A673 (cell line): ENCODE results near the gene ATG10. TPM values are rescaled to one million over a fixed set of nuclear protein-coding genes. Genes with fewer than 3 reads are reported as not detected.

Experiments used
- BruUV-seq: library from RNA; stranded (reverse); fragments of 400-500 nt; replicated peaks from 2 replicates; lab custom pipeline; 2021; lab: Mats Ljungman, UMichigan
- CTCF ChIA-PET: fragments of 300-600 bp; sonication (Branson Sonifier 250); formaldehyde crosslinking; loops from one replicate; lab custom pipeline; 2022; ENCODE audit warnings: antibody characterized with exemption; lab: Charles Lee
- POLR2A ChIA-PET: fragments of 300-600 bp; sonication (Branson Sonifier 250); formaldehyde crosslinking; loops from one replicate; lab custom pipeline; 2022; ENCODE audit warnings: antibody characterized with exemption; ENCODE audit not compliant: low non-redundant PET; lab: Charles Lee
- DNase-seq: peaks from one replicate; pipeline ENCODE4 v3.0.0-alpha.2; 2015; ENCODE audit warnings: low spot score
- H3K27ac ChIP-seq: fragments of 200-600 bp; sonication (generic); 2 replicates; pipeline ENCODE4 v1.5.1; 2016; ENCODE audit warnings: mixed run types, low read depth, mild to moderate bottlenecking, mixed read lengths, antibody characterized with exemption, low read length; ENCODE audit not compliant: poor library complexity, severe bottlenecking
- H3K27me3 ChIP-seq: fragments of 200-600 bp; sonication (generic); replicated peaks from 2 replicates; pipeline ENCODE4 v1.6.1; 2017; ENCODE audit warnings: mixed run types, low read depth, mild to moderate bottlenecking, mixed read lengths, antibody characterized with exemption, low read length; ENCODE audit not compliant: insufficient read depth, poor library complexity
- H3K36me3 ChIP-seq: fragments of 200-600 bp; sonication (generic); 2 replicates; pipeline ENCODE4 v1.6.1; 2016; ENCODE audit warnings: mixed run types, mild to moderate bottlenecking, mixed read lengths, antibody characterized with exemption, low read length; ENCODE audit not compliant: insufficient read depth, poor library complexity, severe bottlenecking
- H3K4me1 ChIP-seq: fragments of 200-600 bp; sonication (generic); 2 replicates; pipeline ENCODE4 v1.6.1; 2017; ENCODE audit warnings: mixed run types, mild to moderate bottlenecking, mixed read lengths, antibody characterized with exemption, low read length; ENCODE audit not compliant: insufficient read depth, poor library complexity, severe bottlenecking
- H3K4me3 ChIP-seq: fragments of 200-600 bp; sonication (generic); 2 replicates; pipeline ENCODE4 v1.5.1; 2016; ENCODE audit warnings: low read depth, mixed run types, mild to moderate bottlenecking, mixed read lengths, low read length; ENCODE audit not compliant: poor library complexity, severe bottlenecking
- H3K9me3 ChIP-seq: fragments of 200-600 bp; sonication (generic); 2 replicates; pipeline ENCODE4 v1.6.1; 2016; ENCODE audit warnings: mixed run types, low read depth, mild to moderate bottlenecking, mixed read lengths, antibody characterized with exemption, low read length; ENCODE audit not compliant: poor library complexity, severe bottlenecking
- EZH2 ChIP-seq: fragments of 200-600 bp; sonication (generic); IDR thresholded peaks from 2 replicates; pipeline ENCODE4 v1.6.1; 2017; ENCODE audit warnings: borderline replicate concordance, low read depth, mild to moderate bottlenecking, mixed read lengths, antibody characterized with exemption, low read length; ENCODE audit not compliant: poor library complexity, severe bottlenecking
- intact Hi-C: fragments of 100-400 bp; cut with micrococcal nuclease; formaldehyde crosslinking; loops from one replicate; pipeline ENCODE4 v1.10.0; 2022; ENCODE audit not compliant: unreplicated experiment
- total RNA-seq: library from RNA; stranded (reverse); gene quantifications from 2 replicates; pipeline ENCODE4 v1.2.3, GENCODE V29; 2021
- TF ChIP-seq, protein P1 (sequence below): fragments of 300-800, 200-600 bp; sonication (generic); conservative IDR thresholded peaks from 2 replicates; pipeline ENCODE4 v1.5.1; 2017; ENCODE audit warnings: low read depth, mild to moderate bottlenecking, antibody characterized with exemption, low read length, moderate library complexity, mixed read lengths

Gene ATG10
- total RNA-seq, 1 experiment from 2014 or later = 17.1 TPM

DNA sequence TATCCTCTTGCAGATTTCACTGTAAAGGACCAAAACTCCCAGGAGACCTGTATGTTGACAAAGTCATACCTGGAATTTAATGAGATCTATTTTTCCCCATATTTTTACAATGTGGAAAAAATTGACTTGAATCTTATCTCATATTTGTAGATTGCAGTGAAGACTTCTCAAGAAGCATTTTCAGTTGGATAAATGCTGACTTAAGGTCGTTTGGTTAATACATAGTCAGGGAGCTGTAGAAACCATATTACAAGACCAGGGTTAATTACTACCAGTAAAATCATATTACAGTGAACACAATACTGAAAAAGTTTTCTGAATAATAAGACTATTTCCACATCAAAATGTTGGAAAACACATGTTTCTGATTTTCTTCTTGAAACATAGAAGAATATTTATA, 119.8 kb downstream of the ATG10 start:
- ChIA-PET CTCF (no interaction called here), POLR2A (no interaction called here)
- H3K4me3 ChIP-seq = no peak overlapping the region
- no TSS peak for BruUV-seq
- no peak for DNase-seq
- no peak overlapping the region for H3K27ac ChIP-seq
- H3K9me3 ChIP-seq = peaks cover 12% of the 10 kb centered on the region
- no peaks in the 10 kb centered on the region for H3K36me3 ChIP-seq
- H3K4me1 ChIP-seq = no peaks in the 10 kb centered on the region
- TF ChIP-seq EZH2 = no peak
- intact Hi-C loops = no loop called here
- H3K27me3 ChIP-seq = no peaks in the 10 kb centered on the region

DNA sequence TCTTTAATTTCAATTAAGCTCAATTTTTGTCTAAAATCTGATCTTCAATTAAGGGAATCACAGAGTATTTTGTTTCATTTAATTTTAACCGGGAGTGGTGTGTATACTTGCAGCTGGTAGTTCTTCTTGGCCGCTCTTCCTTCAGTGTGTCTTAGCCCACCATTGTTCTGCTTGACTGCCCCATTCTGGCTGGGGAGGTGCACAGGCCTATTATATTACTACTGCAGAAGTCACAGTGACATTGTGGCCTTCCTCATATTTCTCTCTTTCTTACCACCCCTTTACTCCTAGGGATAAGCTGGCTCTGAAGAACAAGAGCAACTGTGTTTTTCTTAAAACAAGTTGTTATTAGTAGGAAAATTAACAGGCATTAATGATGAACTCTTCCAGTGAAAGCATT, 123.7 kb downstream of the ATG10 start:
- Histone ChIP-seq H3K9me3 (peaks cover 8% of the 10 kb centered on the region), H3K4me3 (no peak overlapping the region), H3K27ac (no peak overlapping the region), H3K4me1 (no peaks in the 10 kb centered on the region), H3K27me3 (no peaks in the 10 kb centered on the region), H3K36me3 (no peaks in the 10 kb centered on the region)
- ChIA-PET CTCF (no interaction called here), POLR2A (no interaction called here)
- intact Hi-C loops = no loop called here
- no peak for DNase-seq
- no TSS peak for BruUV-seq
- no peak for TF ChIP-seq EZH2

DNA sequence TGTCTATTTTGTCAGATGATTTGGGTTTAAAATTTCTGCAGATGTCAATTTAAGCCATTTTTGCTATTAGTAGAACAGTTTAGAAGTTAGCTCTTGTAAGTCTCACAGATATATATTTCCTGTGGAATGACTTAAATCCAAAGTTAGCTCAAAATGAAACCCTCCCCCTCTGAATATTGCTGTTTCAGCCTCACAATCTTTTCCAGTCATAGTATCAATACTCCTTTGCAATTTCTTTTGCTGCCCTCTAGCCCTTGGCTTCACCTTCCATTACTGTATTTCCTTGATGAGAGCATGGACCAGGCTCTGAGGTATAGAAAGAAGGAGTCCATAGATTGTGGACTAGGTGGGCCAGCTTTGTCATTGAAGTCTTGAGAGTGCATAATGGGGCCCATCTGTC, 124.4 kb downstream of the ATG10 start:
- peaks cover 8% of the 10 kb centered on the region for H3K9me3 ChIP-seq
- no peaks in the 10 kb centered on the region for H3K27me3 ChIP-seq
- H3K27ac ChIP-seq = no peak overlapping the region
- no peaks in the 10 kb centered on the region for H3K36me3 ChIP-seq
- POLR2A ChIA-PET = no interaction called here
- CTCF ChIA-PET = interaction anchor here (0.6 kb wide), 1 partner anchor 55 kb away, joined by 5 read pairs; no protein-coding TSS in a partner anchor
- intact Hi-C loops = no loop called here
- BruUV-seq = no TSS peak
- no peak overlapping the region for H3K4me3 ChIP-seq
- no peaks in the 10 kb centered on the region for H3K4me1 ChIP-seq
- DNase-seq = no peak
- no peak for TF ChIP-seq EZH2
- TF ChIP-seq, protein P1, sequence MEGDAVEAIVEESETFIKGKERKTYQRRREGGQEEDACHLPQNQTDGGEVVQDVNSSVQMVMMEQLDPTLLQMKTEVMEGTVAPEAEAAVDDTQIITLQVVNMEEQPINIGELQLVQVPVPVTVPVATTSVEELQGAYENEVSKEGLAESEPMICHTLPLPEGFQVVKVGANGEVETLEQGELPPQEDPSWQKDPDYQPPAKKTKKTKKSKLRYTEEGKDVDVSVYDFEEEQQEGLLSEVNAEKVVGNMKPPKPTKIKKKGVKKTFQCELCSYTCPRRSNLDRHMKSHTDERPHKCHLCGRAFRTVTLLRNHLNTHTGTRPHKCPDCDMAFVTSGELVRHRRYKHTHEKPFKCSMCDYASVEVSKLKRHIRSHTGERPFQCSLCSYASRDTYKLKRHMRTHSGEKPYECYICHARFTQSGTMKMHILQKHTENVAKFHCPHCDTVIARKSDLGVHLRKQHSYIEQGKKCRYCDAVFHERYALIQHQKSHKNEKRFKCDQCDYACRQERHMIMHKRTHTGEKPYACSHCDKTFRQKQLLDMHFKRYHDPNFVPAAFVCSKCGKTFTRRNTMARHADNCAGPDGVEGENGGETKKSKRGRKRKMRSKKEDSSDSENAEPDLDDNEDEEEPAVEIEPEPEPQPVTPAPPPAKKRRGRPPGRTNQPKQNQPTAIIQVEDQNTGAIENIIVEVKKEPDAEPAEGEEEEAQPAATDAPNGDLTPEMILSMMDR = no peak

DNA sequence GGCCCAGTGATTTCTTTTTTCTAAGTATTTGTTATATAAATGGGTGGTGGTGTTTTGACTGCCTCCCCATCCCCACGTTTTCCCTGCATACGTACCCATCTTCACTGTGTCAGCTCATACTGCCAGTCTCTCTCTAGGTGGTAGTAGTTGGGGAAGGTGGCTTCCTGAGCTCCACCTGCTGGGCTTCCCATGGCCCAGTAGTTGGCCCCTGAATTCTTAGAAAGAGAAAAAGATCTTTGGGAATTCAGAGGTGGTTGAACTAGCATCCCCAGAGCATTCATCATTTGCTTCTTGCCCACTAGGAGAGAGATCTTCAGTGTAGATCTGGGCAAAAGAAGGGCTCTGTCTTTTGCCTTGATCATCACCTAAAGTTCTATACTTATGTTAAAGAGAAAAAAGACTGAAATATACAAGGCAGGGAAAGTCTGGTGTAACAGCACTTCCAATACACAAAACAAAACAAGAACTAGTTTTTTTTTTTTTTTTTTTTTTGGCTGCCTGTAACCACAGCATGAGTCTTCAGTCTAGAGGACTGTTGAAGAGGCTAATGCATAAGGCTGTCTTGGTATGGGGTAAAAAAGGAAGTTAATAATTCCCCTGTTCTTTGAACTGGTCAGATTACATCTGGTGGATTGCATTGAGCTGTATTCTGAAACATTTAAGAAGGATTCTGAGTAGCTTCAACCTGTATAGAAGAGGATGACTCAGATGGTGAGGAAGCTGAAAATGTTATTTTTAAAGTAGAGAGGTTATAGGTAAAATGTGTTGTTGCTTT, 128.7 kb downstream of the ATG10 start:
- Histone ChIP-seq H3K4me3 (no peak overlapping the region), H3K27me3 (no peaks in the 10 kb centered on the region), H3K4me1 (peaks cover 9% of the 10 kb centered on the region), H3K9me3 (no peaks in the 10 kb centered on the region), H3K27ac (no peak overlapping the region), H3K36me3 (no peaks in the 10 kb centered on the region)
- intact Hi-C loops = no loop called here
- no TSS peak for BruUV-seq
- DNase-seq = no peak
- TF ChIP-seq, protein P1 = no peak
- TF ChIP-seq EZH2 = no peak
- ChIA-PET CTCF (no interaction called here), POLR2A (no interaction called here)
